Endodermal cell (in vitro differentiated cells): Measurements from ENCODE around the gene RCVRN. TPM values are rescaled to one million over a fixed set of nuclear protein-coding genes. Genes with fewer than 3 reads are reported as not detected.

ENCODE experiments used
- DNase-seq: peaks from one replicate; pipeline ENCODE4 v3.0.0-alpha.2; 2017
- H3K27ac ChIP-seq: 2 replicates; pipeline ENCODE4 v1.5.1; 2013; ENCODE audit warnings: mild to moderate bottlenecking, low read depth, low read length, moderate library complexity
- H3K27me3 ChIP-seq: 2 replicates; pipeline ENCODE4 v1.6.1; 2013; ENCODE audit warnings: mild to moderate bottlenecking, low read length, moderate library complexity; ENCODE audit not compliant: insufficient read depth, control insufficient read depth, poor library complexity, severe bottlenecking
- H3K36me3 ChIP-seq: 2 replicates; pipeline ENCODE4 v1.7.0; 2013; ENCODE audit warnings: mild to moderate bottlenecking, low read length, moderate library complexity; ENCODE audit not compliant: control insufficient read depth, insufficient read depth
- H3K4me1 ChIP-seq: one replicate; pipeline ENCODE4 v1.7.0; 2013; ENCODE audit warnings: low read length; ENCODE audit not compliant: control insufficient read depth, insufficient read depth
- H3K4me3 ChIP-seq: 2 replicates; pipeline ENCODE4 v1.5.1; 2013; ENCODE audit warnings: mild to moderate bottlenecking, low read length, moderate library complexity
- H3K9ac ChIP-seq: 2 replicates; pipeline ENCODE4 v1.6.1; 2013; ENCODE audit warnings: mild to moderate bottlenecking, low read length, moderate library complexity; ENCODE audit not compliant: poor library complexity, severe bottlenecking; ENCODE audit errors: extremely low read depth
- H3K9me3 ChIP-seq: 2 replicates; pipeline ENCODE4 v1.6.1; 2013; ENCODE audit warnings: mild to moderate bottlenecking, low read length, moderate library complexity; ENCODE audit not compliant: control insufficient read depth
- H3K27ac Mint-ChIP-seq: 2 replicates; pipeline ENCODE4 v1.8.0; 2020; ENCODE audit warnings: mixed read lengths
- H3K27me3 Mint-ChIP-seq: 2 replicates; pipeline ENCODE4 v1.8.0; 2021; ENCODE audit warnings: mild to moderate bottlenecking, mixed read lengths; ENCODE audit not compliant: insufficient read depth
- H3K36me3 Mint-ChIP-seq: 2 replicates; pipeline ENCODE4 v1.8.0; 2020; ENCODE audit warnings: low read depth, mixed read lengths
- H3K4me1 Mint-ChIP-seq: 2 replicates; pipeline ENCODE4 v1.8.0; 2020; ENCODE audit warnings: mixed read lengths
- H3K4me3 Mint-ChIP-seq: 2 replicates; pipeline ENCODE4 v1.8.0; 2020; ENCODE audit warnings: mild to moderate bottlenecking, moderate library complexity, mixed read lengths
- H3K9me3 Mint-ChIP-seq: 2 replicates; pipeline ENCODE4 v1.8.0; 2020; ENCODE audit warnings: mild to moderate bottlenecking, mixed read lengths
- WGBS, 2 experiments: methylation state at CpG; one replicate each; pipeline versions ENCODE4 v1.1.5 to v1.1.7; 2013; ENCODE audit warnings: missing lambda C conversion rate in 2 of 2, mixed read lengths in 1 of 2; ENCODE audit not compliant: insufficient coverage in 1 of 2, insufficient read length in 1 of 2; 5-methylcytosine and 5-hydroxymethylcytosine counted together
- total RNA-seq, 2 donors: library from RNA; stranded (reverse); fragmentation: NEBNext Ultra II Directional in 1 of 2; extraction: Animal tissue kit (Norgen Biotek cat#: 25700) in 1 of 2; gene quantifications; 2 replicates in 1 of 2; 3 replicates in 1 of 2; pipeline ENCODE4 v1.2.1, GENCODE V29; 2021
- TF ChIP-seq, protein P1 (sequence below): fragments of 200-600 bp; sonication (generic); conservative IDR thresholded peaks from 2 replicates; pipeline ENCODE4 v1.5.0; 2021; ENCODE audit warnings: antibody characterized with exemption, mild to moderate bottlenecking

RCVRN gene
- total RNA-seq, 2 donors from 2014 or later = not detected

DNA sequence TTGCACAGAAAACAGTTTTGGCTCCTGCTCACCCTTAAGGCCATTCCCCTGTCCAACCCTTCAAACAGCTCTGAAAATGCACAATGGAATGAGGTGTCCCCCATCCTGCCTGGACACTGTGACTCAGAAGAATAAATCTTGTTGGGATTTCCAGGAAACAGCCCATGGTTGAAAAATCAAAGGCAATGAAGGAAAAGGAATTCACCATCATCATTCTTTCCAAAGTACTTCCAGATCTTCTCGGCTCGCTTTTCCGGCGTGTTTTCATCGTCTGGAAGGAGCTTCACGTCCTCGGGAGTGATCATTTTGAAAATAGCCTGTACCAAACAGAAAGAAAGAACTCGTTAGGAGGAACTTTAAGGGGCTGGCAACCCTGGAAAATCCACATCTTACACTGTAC is 4.3 kb downstream of the RCVRN start:
- Histone ChIP-seq H3K4me1 (no peaks in the 10 kb centered on the region), H3K9ac (no peak overlapping the region), H3K27ac (no peak overlapping the region), H3K36me3 (no peaks in the 10 kb centered on the region), H3K27me3 (no peaks in the 10 kb centered on the region), H3K9me3 (no peaks in the 10 kb centered on the region), H3K4me3 (no peak overlapping the region)
- H3K27me3 Mint-ChIP-seq = peaks cover 17% of the 10 kb centered on the region
- no peaks in the 10 kb centered on the region for H3K9me3 Mint-ChIP-seq
- H3K4me1 Mint-ChIP-seq = peaks cover 7% of the 10 kb centered on the region
- DNase-seq = no peak
- WGBS, 2 experiments = 88 to 95% methylated on average over 8 of the region's 8 CpGs
- H3K27ac Mint-ChIP-seq = no peak overlapping the region
- H3K36me3 Mint-ChIP-seq = no peaks in the 10 kb centered on the region
- no peak overlapping the region for H3K4me3 Mint-ChIP-seq
- TF ChIP-seq, protein P1, sequence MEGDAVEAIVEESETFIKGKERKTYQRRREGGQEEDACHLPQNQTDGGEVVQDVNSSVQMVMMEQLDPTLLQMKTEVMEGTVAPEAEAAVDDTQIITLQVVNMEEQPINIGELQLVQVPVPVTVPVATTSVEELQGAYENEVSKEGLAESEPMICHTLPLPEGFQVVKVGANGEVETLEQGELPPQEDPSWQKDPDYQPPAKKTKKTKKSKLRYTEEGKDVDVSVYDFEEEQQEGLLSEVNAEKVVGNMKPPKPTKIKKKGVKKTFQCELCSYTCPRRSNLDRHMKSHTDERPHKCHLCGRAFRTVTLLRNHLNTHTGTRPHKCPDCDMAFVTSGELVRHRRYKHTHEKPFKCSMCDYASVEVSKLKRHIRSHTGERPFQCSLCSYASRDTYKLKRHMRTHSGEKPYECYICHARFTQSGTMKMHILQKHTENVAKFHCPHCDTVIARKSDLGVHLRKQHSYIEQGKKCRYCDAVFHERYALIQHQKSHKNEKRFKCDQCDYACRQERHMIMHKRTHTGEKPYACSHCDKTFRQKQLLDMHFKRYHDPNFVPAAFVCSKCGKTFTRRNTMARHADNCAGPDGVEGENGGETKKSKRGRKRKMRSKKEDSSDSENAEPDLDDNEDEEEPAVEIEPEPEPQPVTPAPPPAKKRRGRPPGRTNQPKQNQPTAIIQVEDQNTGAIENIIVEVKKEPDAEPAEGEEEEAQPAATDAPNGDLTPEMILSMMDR = no peak

DNA sequence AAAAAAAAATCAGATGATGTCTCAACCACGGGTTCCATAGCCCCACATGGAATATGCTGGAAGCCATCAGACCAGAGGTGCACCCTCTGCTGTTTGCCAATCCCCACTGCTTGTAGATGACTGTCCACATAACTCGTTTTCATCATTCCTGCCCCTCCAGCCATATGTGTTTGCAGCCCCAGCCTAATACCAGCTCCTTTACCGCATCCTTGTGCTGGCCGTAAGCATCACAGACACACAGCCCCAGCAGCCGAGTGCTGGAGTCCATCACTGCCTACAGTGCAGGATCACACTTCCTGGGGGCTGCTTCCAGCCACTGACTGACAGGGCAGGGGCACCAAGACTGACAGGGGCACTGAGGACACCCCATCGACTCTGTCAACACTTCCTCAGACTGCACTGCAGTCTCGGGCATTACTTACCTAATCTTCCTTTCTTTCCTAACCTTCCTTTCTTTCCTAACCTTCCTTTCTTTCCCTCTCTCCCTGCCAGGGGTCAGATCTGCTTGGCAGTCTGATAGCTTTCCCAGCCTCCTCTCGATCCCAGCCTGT is 5.0 kb downstream of the RCVRN start:
- Mint-ChIP-seq H3K9me3 (no peaks in the 10 kb centered on the region), H3K27ac (no peak overlapping the region), H3K27me3 (peaks cover 18% of the 10 kb centered on the region), H3K4me3 (no peak overlapping the region), H3K36me3 (no peaks in the 10 kb centered on the region), H3K4me1 (peaks cover 7% of the 10 kb centered on the region)
- Histone ChIP-seq H3K4me3 (no peak overlapping the region), H3K27ac (no peak overlapping the region), H3K36me3 (no peaks in the 10 kb centered on the region), H3K27me3 (no peaks in the 10 kb centered on the region), H3K9me3 (no peaks in the 10 kb centered on the region), H3K9ac (no peak overlapping the region), H3K4me1 (no peaks in the 10 kb centered on the region)
- no peak for DNase-seq
- WGBS, 2 experiments = 74 to 77% methylated on average over 6 to 8 of the region's 8 CpGs
- TF ChIP-seq, protein P1 = peak; percentile 3

DNA sequence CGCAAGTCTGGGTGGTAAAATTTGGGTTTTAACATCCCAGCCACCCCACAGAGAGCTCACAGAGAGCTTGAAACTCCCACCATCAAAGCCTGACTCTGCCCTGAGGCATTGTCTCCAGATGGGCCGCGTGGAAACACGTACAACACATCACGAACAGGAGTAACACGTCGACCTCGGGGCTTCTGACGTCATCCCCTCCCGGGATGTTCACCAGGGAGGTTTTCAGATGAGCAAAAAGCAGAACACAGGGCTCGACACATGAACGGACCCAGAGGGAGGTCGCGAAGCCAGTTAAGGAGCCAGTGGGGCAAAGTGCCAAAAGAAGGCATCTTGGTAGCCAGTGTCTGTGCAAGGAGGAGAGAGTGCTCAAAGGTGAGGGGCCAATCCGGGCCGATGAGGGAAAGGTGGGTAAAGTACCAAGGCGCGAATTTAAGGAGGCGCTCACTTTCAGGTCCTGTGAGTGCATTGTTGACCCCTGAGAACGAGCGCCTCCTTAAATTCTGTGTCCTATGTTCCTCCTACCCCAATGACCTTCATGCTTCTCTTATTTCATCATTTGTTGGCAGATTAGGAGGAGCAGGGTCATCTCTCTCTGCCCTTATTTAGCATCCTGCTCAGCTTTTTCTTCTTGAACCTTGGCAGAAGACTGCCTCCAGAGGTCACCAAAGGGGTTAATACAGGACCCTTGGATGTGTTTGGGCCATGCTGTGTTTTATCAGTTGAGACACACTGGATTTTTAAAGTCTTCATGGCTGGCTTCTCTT is 5.6 kb downstream of the RCVRN start:
- Mint-ChIP-seq H3K9me3 (no peaks in the 10 kb centered on the region), H3K27me3 (peaks cover 22% of the 10 kb centered on the region), H3K4me3 (no peak overlapping the region), H3K27ac (no peak overlapping the region), H3K4me1 (peaks cover 7% of the 10 kb centered on the region), H3K36me3 (no peaks in the 10 kb centered on the region)
- Histone ChIP-seq H3K4me1 (no peaks in the 10 kb centered on the region), H3K27me3 (peaks cover 3% of the 10 kb centered on the region), H3K36me3 (no peaks in the 10 kb centered on the region), H3K27ac (no peak overlapping the region), H3K4me3 (no peak overlapping the region), H3K9ac (no peak overlapping the region), H3K9me3 (no peaks in the 10 kb centered on the region)
- DNase-seq = no peak
- 88 to 90% methylated on average over 18 to 21 of the region's 21 CpGs for WGBS, 2 experiments
- TF ChIP-seq, protein P1 = peak; percentile 24
